HG02981 (cell line): ENCODE results near the gene LGI4.

Source experiments
- ATAC-seq: cut with Tn5 transposase; IDR thresholded peaks from one replicate; pipeline ENCODE4 v1.9.1; 2021; ENCODE audit warnings: mild to moderate bottlenecking, moderate library complexity; ENCODE audit not compliant: unreplicated experiment

Gene LGI4

DNA sequence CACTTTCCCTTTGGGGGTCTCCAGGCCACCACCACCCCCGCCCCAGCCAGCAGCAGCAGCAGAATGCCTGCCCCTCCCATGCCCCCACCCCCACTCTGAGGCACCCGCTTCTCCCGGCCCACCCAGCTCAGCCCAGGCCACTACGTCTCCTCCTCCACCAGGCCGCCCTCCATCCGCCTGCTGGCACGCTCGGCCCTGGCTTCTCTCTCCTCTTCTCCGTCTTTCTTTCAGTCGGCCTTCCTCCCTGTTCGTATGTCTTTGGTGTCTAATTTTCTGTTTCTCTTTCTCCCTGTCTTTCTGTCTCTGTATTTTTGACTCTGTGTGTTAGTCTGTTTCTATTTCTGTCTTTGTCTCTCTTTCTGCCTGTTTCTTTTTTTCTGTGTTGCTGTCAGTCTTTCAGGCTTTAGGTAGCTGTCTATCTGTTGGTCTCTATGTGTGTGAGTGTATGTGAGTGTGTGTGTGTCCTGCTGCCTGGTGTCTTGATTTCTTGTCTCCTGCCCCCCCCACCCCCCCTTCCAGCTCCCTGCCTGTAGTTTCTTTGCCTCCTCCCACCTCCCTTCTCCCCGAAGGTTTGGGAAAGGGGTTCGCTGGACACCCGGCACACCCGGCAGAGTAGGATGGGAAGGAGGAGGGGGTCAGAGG, at the start of gene LGI4:
Gene LGI4 (minus strand): TSS at position 459 of the 642 bp plus-strand sequence. CDS start 379 bp downstream, at position 80.
- ATAC-seq: no peak

DNA sequence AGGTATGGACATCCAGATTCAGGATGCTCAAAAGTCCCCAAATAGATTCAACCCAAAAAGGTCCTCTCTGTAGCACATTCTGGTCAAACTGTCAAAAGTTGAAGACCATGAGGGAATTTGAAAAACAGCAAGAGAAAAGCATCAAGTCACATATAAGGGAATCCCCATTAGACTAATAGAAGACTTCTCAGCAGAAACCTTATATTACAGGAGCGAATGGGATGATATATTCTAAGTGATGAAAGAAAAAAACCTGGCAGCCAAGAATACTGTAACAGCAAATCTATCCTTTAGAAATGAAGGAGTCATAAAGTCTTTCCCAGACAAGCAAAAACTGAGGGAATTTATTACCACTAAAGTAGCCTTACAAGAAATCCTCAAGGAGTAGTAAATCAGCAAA, 49.4 kb upstream of the LGI4 start:
- ATAC-seq: no peak

GRCh38 chr19:35181387-35181786, 46.5 kb upstream of the LGI4 start:
- ATAC-seq: no peak

DNA sequence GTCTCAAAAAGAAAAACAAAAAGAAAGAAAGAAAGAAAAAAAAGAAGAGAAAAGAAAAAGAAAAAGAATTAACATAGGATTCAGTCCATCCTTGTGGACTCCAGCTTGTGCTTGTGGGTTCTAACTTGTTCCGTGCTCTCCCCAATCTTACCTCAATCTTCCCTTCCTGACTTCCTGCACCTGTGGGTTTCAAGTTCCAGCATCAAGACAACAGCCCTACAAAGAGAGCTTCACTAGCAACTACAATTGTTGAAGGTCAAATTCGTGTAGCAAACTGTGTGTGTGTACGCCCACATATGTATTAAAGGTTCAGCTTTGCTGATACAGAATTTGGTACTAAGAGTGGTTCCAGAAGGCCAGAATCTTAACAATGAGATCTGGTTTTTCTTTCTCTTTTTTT, 45.0 kb upstream of the LGI4 start:
- ATAC-seq: no peak

- ATAC-seq: no peak
Observed at GRCh38 chr19:35178701-35179100, 43.8 kb upstream of the LGI4 start.

DNA sequence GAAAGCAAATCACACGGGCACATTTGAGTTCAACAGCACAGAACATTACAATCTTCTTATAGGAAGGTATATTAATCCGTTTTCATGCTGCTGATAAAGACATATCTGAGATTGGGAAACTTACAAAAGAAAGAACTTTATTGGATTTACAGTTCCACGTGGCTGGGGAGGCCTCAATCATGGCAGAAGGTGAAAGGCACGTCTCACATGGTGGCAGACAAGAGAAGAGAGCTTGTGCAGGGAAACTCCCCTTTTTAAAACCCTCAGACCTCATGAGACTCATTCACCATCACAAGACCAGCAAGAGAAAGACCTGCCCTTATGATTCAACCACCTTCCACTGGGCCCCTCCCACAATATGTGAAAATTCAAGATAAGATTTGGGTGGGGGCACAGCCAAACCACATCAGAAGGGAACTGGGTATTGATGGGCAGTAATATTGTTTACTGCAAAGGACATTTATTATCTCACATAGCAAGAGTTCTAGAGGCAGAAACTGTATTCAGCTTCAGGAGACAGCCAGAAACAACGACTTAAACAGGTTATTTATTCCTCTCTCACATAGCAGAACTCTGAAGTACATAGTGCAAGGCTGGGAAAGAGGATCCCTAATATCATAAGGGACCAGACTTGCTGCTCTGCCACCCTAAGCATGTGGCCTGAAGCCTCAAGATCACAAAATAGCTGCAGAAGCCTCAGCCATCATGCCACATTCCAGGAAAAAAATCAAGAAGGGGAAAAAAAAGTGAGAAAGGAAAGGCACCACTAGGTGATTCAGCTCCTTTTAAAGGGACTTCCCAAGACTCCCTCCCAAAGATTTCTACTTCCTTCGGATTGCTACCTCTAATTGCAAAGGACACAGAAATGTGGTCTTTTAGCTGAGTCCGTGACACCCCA, 42.8 kb upstream of the LGI4 start:
- no peak for ATAC-seq

- no peak for ATAC-seq
Observed at GRCh38 chr19:35176181-35176570, 41.3 kb upstream of the LGI4 start.

- no peak for ATAC-seq
Observed at GRCh38 chr19:35174226-35174625, 39.4 kb upstream of the LGI4 start.

GRCh38 chr19:35171730-35172129, 36.9 kb upstream of the LGI4 start:
- no peak for ATAC-seq

DNA sequence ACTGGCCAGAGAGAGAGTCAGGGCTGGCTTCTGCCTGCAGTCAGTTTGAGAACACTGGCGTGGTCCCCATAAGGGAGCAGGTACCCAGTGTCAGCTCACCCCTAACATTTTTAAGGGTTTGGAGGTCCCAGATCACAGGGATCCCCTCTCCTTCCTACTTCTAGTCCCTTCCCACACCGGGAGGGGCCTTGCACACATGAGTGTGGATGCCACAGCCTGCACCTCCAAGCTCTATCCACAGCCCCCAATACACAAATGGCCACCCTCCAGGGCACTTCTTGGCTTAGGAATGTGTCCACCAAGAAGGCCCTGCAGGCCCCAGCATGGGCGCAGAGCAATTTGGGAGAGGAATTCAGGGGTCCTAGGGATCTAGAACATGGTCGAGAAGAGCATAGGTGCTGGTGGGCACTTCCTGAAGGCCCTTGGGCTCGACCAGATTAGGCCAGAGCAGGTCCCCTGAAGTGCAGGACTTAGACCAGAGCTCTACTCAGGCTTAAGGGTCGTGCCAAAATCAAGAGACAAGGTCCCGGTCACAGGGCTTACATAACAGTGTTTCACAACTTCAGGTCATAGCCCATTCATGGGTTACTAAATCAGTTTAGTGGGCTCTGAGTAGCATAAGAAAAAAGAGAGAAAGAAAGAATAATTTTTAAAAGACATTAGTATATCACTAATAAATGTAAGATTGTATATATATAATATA, 35.7 kb upstream of the LGI4 start:
- ATAC-seq: no peak

DNA sequence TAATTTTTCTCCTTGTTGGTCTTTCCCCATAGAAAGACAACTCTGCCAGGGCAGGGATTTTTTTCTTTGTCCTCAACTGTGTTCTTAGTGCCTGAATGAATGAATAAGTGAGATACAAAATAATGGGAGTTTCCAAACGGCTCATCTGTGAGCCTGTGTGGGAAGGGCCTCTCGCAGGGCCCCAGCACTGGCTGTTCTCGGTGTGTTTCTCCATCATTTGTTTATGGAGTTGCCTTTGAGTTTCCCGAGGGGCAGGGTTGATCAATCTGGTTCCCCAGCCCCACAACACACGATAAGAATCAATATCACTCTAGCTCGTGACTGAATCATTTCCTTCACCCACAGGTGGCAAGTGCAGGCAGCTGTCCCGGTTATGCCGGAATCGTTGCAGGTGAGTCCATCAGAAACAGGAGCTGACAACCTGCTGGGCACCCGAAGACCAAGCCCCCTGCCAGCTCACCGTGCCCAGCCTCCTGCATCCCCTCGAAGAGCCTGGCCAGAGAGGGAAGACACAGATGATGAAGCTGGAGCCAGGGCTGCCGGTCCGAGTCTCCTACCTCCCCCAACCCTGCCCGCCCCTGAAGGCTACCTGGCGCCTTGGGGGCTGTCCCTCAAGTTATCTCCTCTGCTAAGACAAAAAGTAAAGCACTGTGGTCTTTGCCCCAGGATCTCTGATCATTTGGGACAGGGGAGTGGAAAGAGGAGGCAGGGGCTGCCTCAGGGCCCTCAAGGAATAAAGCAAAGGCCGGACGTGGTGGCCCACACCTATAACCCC, 34.5 kb upstream of the LGI4 start:
- ATAC-seq: no peak

DNA sequence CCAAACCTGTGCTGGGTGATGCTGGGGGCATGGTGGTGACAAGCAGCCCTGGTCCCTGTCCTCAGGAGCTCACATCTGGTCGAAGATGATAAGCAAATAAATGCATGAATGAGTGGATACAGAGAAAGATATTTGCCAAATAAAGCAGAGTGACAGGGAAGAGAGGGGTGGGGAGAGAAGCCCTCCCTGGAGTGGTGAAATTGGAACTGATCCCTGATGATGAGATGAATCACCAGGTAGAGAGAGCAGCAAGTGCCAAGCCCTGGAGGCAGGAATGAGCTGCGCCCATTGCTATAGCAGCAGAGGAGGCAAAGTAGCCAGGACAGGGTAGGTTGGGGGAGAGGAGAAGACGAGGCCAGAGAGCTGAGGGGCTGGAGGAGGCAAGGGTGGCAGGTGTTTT, 33.3 kb upstream of the LGI4 start:
- ATAC-seq: no peak

DNA sequence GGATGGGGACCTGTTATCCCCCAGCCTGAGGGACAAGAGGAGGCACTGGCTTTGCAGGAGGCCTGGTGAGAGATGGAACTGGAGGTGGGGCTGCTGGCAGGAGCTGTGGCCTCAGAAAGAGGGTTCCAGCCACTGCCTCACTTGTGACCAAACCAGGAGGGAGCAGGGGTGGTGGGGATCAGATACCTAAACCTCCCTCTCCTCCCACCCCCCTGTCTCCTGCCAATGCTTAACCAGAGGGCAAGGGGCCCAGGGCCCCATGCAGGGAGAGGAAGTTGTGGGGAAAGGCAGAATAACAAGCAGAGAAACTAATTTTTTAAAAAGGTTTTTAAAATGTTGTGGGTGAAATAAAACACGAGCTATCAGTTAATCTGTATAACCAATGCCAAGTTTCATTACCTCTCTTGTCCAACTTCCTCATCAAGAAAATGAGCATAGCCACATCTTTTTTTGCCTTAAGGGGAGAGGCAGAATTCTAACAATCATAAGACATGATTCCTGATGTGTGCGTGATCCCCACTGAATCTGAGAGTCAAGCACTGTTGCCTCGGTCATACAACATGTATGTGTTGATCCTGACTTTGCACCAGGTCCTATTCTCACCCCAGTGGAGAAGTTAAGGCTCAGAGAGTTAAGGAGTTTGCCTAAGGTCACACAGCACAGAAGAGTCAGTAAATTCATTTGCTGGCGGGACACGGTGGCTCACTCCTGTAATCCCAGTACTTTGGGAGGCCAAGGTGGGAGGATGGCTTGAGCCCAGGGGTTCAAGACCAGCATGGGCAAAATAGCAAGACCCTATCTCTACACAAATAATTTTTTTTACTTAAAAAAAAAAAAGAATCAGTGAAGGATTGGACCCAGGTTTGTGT, 32.6 kb upstream of the LGI4 start:
- ATAC-seq: no peak

- no peak for ATAC-seq
Observed at GRCh38 chr19:35166100-35167063, 31.5 kb upstream of the LGI4 start.

DNA sequence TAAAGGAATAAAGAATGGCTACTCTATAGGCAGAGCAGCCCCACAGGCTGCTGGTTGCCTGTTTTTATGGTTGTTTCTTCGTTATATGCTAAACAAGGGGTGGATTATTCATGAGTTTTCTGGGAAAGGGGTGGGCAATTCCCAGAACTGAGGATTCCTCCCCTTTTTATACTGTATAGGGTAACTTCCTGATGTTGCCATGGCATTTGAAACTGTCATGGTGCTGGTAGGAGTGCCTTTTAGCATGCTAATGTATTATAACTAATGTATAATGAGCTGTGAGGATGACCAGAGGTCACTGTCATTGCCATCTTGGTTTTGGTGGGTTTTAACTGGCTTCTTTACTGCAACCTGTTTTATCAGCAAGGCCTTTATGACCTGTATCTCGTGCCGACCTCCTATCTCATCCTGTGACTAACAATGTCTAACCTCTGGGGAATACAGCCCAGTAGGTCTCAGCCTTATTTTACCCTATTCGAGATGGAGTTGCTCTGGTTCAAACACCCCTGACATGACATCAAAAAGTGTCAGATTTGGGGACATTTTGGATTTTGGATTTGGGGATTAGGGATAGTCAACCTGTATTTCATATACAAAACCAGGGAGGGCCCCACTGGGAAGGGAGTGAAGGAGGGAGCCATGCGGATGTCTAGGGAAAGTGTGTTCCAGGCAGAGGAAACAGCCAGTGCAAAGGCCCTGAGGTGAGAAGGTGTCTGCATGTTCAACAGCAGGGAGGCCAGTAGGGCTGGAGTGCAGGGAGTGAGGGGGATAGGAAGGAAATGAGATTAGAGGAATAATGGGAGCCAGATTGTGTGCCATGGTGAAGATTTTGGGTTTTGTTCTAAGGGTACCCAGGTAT, 30.6 kb upstream of the LGI4 start:
- no peak for ATAC-seq

DNA sequence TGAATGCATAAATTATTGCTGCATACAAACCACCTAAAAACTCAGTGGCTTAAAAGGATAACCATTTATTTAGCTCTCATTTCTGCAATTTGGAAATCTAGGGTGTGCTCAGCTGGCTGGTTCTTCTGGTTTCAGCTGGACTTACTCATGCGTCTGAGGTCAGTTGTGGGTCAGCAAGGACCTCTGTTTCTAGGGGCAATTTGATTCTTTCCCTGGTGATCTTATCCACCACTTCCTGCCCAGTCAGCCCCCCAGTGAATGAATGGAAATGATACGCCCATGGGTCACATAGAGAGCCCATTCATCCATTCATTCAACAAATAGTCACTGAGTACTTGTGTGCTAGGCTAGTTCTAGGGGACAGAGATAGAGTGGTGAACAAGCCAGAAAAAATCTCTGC, 29.6 kb upstream of the LGI4 start:
- no peak for ATAC-seq

- no peak for ATAC-seq
Observed at GRCh38 chr19:35162471-35163326, 27.8 kb upstream of the LGI4 start.
